Memory B cell (primary cell): ENCODE data around the gene SF3A2.
A peak's percentile ranks its signal among the peaks of the same experiment; 100 is the strongest.
"Not testable (repeated sequence)": the region's sequence is repeated elsewhere in the genome, so short reads cannot be mapped to it uniquely, and the experiment has no call there.

Experiments used
- ATAC-seq: fragments of 150-1000 bp; cut with Tn5 transposase; 2 replicates; pipeline ENCODE4 v1.10.0; 2021; ENCODE audit warnings: low read depth, mild to moderate bottlenecking, moderate library complexity
- DNase-seq, 2 donors: peaks; one replicate each; pipeline ENCODE4 v3.0.0; 2022; ENCODE audit warnings: low spot score in 2 of 2
- H3K27ac Mint-ChIP-seq: one replicate; pipeline ENCODE4 v1.8.0; 2022; ENCODE audit warnings: mild to moderate bottlenecking, moderate library complexity, mixed read lengths
- H3K27me3 Mint-ChIP-seq: one replicate; pipeline ENCODE4 v1.8.0; 2022; ENCODE audit warnings: mixed read lengths
- H3K36me3 Mint-ChIP-seq: one replicate; pipeline ENCODE4 v1.8.0; 2022; ENCODE audit warnings: mild to moderate bottlenecking, mixed read lengths
- H3K4me1 Mint-ChIP-seq: one replicate; pipeline ENCODE4 v1.8.0; 2022; ENCODE audit warnings: mixed read lengths
- H3K4me3 Mint-ChIP-seq: one replicate; pipeline ENCODE4 v1.8.0; 2022; ENCODE audit warnings: mild to moderate bottlenecking, moderate library complexity, mixed read lengths
- H3K9me3 Mint-ChIP-seq: one replicate; pipeline ENCODE4 v1.8.0; 2022; ENCODE audit warnings: mixed read lengths

Gene SF3A2

DNA sequence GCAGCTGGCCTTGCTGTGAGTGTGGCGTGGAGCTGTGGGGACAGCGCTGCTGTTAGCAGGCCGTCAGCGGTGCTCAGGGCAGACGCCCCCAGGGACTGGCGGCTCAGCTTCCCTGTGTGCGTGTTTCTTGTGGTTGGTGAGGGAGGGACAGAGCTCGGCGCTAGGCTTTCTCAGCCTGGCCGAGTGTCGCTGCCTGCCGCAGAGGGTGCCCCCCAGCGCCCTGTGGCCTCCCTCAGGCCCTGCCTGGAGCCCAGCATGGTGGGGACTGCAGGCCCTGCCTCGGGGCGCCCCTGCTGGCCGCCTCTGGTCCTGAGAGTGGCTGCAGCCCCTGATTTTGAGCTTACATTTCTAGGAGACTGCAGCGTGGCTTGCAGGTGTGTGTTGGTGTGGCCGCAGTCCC is 37.4 kb upstream of the SF3A2 start:
- peaks cover 13% of the 10 kb centered on the region for H3K4me1 Mint-ChIP-seq
- H3K36me3 Mint-ChIP-seq: peaks cover 14% of the 10 kb centered on the region
- H3K27ac Mint-ChIP-seq: no peak overlapping the region
- H3K9me3 Mint-ChIP-seq: no peaks in the 10 kb centered on the region
- H3K4me3 Mint-ChIP-seq: no peak overlapping the region
- H3K27me3 Mint-ChIP-seq: no peaks in the 10 kb centered on the region
- DNase-seq (no peak), ATAC-seq (peak; percentile 54)

GRCh38 chr19:2199861-2200623 is 36.6 kb upstream of the SF3A2 start:
- DNase-seq: no peak
- ATAC-seq: no peak
- peaks cover 16% of the 10 kb centered on the region for H3K36me3 Mint-ChIP-seq
- H3K4me1 Mint-ChIP-seq: peaks cover 14% of the 10 kb centered on the region
- no peaks in the 10 kb centered on the region for H3K27me3 Mint-ChIP-seq
- no peak overlapping the region for H3K4me3 Mint-ChIP-seq
- no peak overlapping the region for H3K27ac Mint-ChIP-seq
- H3K9me3 Mint-ChIP-seq: no peaks in the 10 kb centered on the region

DNA sequence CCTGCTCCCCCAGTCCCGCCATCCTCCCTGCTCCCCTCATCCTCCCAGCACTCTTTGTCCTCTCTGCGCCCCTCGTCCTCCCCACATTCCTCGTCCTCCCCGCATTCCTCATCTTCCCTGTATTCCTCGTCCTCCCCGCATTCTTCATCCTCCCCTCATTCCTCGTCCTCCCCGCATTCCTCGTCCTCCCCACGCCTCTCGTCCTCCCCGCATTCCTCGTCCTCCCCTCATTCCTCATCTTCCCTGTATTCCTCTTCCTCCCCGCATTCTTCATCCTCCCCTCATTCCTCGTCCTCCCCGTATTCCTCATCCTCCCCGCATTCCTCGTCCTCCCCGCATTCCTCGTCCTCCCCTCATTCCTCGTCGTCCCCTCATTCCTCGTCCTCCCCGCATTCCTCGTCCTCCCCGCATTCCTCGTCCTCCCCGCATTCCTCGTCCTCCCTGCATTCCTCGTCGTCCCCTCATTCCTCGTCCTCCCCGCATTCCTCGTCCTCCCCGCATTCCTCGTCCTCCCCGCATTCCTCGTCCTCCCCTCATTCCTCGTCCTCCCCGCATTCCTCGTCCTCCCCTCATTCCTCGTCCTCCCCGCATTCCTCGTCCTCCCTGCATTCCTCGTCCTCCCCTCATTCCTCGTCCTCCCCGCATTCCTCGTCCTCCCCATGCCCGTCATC is 35.9 kb upstream of the SF3A2 start:
- H3K27ac Mint-ChIP-seq, ATAC-seq, H3K4me3 Mint-ChIP-seq, H3K9me3 Mint-ChIP-seq, H3K27me3 Mint-ChIP-seq, DNase-seq: not testable (repeated sequence)
- H3K36me3 Mint-ChIP-seq: peaks cover 16% of the 10 kb centered on the region
- H3K4me1 Mint-ChIP-seq: peaks cover 14% of the 10 kb centered on the region

DNA sequence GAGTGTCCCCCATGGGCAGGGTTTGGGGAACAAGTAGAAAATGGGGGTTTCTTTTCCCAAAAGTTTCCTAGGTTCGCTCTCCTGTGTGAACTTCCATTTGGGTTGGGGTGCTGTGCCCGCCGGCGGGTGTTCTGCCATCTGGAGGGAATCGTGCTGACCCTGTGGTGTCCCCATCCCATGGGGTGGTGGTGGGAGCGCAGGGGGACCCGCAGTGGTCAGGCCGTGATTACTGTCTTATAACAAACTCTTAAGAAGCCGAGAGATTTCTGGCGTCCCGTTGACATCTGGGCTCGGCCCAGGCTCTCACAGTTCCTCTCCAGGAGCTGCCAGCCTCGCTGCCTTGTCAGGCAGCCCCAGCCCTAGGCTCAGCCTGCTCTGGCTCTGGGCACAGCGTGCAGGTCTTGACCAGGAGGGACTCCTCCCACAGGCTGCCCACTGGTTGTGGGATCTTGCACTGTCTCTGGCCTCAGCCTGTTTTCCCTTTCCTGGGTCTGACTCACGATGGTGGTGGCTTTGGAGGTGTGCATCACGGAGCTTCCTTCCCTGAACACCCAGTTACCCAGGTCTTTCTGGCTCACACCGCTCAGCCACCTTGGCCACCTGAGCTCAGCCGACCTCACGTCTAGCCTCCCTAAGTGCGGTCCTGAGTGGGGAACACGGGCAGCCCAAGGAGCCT is 35.0 kb upstream of the SF3A2 start:
- DNase-seq: no peak
- no peak overlapping the region for H3K27ac Mint-ChIP-seq
- H3K27me3 Mint-ChIP-seq: no peaks in the 10 kb centered on the region
- peaks cover 14% of the 10 kb centered on the region for H3K4me1 Mint-ChIP-seq
- no peaks in the 10 kb centered on the region for H3K9me3 Mint-ChIP-seq
- no peak overlapping the region for H3K4me3 Mint-ChIP-seq
- no peak for ATAC-seq
- H3K36me3 Mint-ChIP-seq: peaks cover 18% of the 10 kb centered on the region

DNA sequence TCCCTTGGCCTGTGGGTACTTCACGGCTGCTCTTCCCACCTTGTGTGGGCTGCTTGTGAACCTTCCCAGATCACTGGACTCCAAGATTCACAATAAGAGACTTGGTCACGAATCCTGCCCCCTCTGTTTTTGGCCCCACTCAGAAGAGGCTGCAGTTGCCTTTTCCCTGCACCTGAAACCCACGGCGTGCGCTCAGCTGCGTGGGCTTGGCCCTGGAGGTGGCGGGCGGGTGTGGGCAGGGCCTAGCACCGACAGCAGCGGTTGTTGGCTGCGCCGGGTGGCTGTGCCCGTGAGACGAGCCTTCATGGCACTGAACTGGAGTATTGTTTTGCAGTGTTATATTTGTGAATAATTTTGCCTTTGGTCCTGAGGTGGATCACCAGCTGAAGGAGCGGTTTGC is 34.3 kb upstream of the SF3A2 start:
- H3K4me1 Mint-ChIP-seq: peaks cover 14% of the 10 kb centered on the region
- H3K36me3 Mint-ChIP-seq: peaks cover 16% of the 10 kb centered on the region
- ATAC-seq (no peak), DNase-seq (no peak)
- H3K4me3 Mint-ChIP-seq: no peak overlapping the region
- H3K9me3 Mint-ChIP-seq: no peaks in the 10 kb centered on the region
- no peaks in the 10 kb centered on the region for H3K27me3 Mint-ChIP-seq
- H3K27ac Mint-ChIP-seq: no peak overlapping the region

DNA sequence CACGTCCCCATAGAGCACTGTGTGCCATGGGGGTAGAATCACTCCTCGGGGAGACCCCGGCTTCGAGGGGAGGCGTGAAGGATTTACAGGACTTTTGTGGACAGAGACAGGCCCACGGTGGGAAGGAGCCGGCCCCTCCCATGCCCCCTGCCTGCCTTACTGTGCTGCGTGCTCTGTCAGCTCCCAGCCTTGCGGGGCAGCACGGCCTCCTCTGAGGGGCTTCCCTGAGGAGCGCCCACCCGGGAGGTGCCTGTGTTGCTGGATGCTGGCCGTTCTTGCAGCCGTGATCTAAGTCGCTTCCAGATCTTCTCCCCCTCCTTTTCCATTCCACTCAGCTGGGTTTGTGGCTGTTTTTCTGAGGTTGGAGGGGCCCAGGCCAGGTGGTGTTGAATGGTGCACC is 29.6 kb upstream of the SF3A2 start:
- Mint-ChIP-seq H3K4me3 (no peak overlapping the region), H3K27me3 (no peaks in the 10 kb centered on the region), H3K9me3 (no peaks in the 10 kb centered on the region), H3K27ac (peak overlapping the region; percentile 38), H3K4me1 (peaks cover 9% of the 10 kb centered on the region), H3K36me3 (peaks cover 20% of the 10 kb centered on the region)
- DNase-seq: no peak
- no peak for ATAC-seq

DNA sequence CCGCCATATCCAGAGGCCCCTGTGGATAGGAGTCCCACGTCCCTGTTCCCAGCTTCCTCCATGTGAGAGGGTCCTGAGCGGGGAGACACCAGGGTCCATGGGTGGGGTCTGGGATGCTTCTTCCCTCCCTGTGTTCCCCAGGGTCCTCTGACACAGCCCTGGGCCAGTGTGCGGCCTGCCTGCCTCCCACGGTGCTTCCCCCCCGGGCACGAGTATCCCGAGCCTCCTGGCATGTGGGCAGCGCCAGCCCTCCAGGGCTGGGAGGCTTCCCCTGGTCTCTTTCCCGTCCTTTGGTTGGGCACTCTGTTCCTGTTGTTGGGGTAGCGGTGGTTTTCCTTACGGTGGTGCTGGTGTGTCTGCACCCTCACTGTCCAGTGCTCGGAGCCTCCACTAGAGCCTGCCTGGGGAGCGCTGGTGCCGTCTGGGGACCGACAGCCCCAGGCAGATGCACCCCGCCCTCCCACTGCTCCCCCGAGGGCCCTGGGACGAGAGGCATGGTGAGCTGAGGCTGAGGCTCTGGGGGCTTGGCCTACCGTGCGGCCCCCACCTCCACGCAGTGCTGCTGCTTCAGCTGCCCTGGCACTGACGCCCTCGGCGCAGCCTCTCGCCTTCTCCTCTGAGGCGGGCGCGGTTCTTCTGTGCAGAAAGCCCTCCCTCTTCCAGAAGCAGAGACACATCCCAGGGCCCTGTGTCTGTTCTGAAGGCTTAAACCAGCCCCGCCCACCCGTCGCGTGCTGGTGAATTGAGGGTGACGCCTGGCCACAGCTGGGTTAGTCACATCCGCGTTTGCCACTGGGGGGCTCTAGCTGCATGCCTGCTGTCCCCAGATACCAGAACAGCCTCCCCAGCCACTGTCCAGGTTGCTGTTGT is 28.4 kb upstream of the SF3A2 start:
- ATAC-seq (peak; percentile 98), DNase-seq (peak; percentile 46 to 50)
- Mint-ChIP-seq H3K27me3 (no peaks in the 10 kb centered on the region), H3K9me3 (no peaks in the 10 kb centered on the region), H3K4me1 (peaks cover 9% of the 10 kb centered on the region), H3K4me3 (no peak overlapping the region), H3K36me3 (peaks cover 20% of the 10 kb centered on the region), H3K27ac (no peak overlapping the region)

GRCh38 chr19:2208975-2209374 is 27.6 kb upstream of the SF3A2 start:
- no peaks in the 10 kb centered on the region for H3K9me3 Mint-ChIP-seq
- DNase-seq: no peak
- H3K36me3 Mint-ChIP-seq: peaks cover 21% of the 10 kb centered on the region
- H3K4me3 Mint-ChIP-seq: no peak overlapping the region
- ATAC-seq: no peak
- H3K27me3 Mint-ChIP-seq: no peaks in the 10 kb centered on the region
- H3K27ac Mint-ChIP-seq: no peak overlapping the region
- peaks cover 7% of the 10 kb centered on the region for H3K4me1 Mint-ChIP-seq

DNA sequence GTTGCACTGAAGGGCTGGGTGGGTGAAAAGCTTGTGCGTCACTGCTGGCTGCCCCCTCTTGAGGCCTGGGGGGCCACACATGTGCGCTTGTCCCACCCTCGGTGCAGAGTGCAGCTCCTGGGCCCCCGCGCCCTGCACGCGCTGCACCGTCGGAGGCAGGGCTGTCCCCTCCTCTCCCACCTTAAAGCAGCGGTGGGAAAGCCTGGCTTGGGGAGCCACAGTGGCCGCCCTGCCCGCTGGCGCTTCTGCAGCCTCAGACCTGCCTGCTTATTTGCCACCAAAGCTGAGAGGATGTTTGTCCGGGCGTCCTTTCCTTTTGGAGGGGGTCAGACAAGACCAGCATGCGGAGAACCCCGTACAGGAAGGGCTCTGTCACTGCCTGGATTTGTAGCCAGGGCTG is 27.2 kb upstream of the SF3A2 start:
- no peak for ATAC-seq
- H3K27ac Mint-ChIP-seq: no peak overlapping the region
- peaks cover 17% of the 10 kb centered on the region for H3K36me3 Mint-ChIP-seq
- H3K27me3 Mint-ChIP-seq: no peaks in the 10 kb centered on the region
- H3K4me1 Mint-ChIP-seq: peaks cover 4% of the 10 kb centered on the region
- no peaks in the 10 kb centered on the region for H3K9me3 Mint-ChIP-seq
- DNase-seq: no peak
- H3K4me3 Mint-ChIP-seq: no peak overlapping the region

GRCh38 chr19:2210206-2210605 is 26.4 kb upstream of the SF3A2 start:
- Mint-ChIP-seq H3K4me1 (peaks cover 4% of the 10 kb centered on the region), H3K36me3 (peaks cover 16% of the 10 kb centered on the region), H3K4me3 (no peak overlapping the region), H3K27me3 (no peaks in the 10 kb centered on the region), H3K9me3 (no peaks in the 10 kb centered on the region), H3K27ac (no peak overlapping the region)
- DNase-seq (no peak), ATAC-seq (no peak)

DNA sequence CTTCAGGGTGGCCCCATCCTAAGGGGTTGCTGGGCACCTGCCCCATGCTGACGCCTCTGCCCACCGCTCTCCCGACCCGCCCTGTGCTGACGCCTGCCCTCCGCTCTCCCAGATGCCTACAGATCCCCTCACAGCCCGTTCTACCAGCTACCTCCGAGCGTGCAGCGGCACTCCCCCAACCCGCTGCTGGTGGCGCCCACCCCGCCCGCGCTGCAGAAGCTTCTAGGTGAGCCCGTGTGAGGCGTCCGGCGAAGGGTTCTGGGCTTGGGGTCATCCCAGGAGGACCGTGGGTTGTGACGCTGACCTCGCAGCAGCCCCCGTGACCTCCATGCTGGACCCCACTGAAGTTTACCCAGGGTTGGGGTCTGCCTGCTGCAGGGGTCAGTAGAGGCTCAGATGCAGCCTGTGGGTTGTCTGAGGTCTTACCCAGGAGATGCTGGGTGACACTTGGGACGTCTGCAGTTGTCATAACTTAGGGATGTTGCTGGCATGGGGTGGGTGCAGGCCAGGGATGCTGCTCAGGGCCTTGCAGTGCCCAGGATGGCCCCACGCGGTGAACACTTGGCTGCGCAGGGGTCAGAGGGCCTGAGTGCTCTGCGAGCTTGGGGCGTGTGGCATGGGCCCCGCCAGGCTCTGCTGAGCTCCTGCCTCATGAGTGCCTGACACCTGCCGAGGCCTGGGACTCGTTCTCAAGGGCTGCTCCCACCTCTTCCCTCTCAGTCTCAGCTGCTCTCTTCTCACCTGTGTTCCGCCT is 25.5 kb upstream of the SF3A2 start:
- no peak overlapping the region for H3K4me3 Mint-ChIP-seq
- ATAC-seq (no peak), DNase-seq (no peak)
- no peaks in the 10 kb centered on the region for H3K27me3 Mint-ChIP-seq
- peaks cover 4% of the 10 kb centered on the region for H3K4me1 Mint-ChIP-seq
- peaks cover 16% of the 10 kb centered on the region for H3K36me3 Mint-ChIP-seq
- no peaks in the 10 kb centered on the region for H3K9me3 Mint-ChIP-seq
- H3K27ac Mint-ChIP-seq: no peak overlapping the region

GRCh38 chr19:2212861-2213711 is 23.5 kb upstream of the SF3A2 start:
- Mint-ChIP-seq H3K4me1 (peaks cover 4% of the 10 kb centered on the region), H3K36me3 (peaks cover 20% of the 10 kb centered on the region), H3K9me3 (no peaks in the 10 kb centered on the region), H3K4me3 (no peak overlapping the region), H3K27me3 (no peaks in the 10 kb centered on the region), H3K27ac (no peak overlapping the region)
- no peak for DNase-seq
- no peak for ATAC-seq
